ENCODE data around the gene C20orf96. TPM values are rescaled to one million over a fixed set of nuclear protein-coding genes. Genes with fewer than 3 reads are reported as not detected.
A peak's percentile ranks its signal among the peaks of the same experiment; 100 is the strongest.

The C20orf96 gene
- total RNA-seq, 1 donor from 2014 or later, result 1.7 TPM

- DNase-seq (ENCODE audit: low read depth in 2 of 2), result no peak
Observed at GRCh38 chr20:312067-312466, 21.5 kb upstream of the C20orf96 start.

GRCh38 chr20:311609-312008 is 21.1 kb upstream of the C20orf96 start:
- no peak for DNase-seq (ENCODE audit: low read depth in 2 of 2)

GRCh38 chr20:310645-311044 is 20.1 kb upstream of the C20orf96 start:
- no peak for DNase-seq (ENCODE audit: low read depth in 2 of 2)

DNA sequence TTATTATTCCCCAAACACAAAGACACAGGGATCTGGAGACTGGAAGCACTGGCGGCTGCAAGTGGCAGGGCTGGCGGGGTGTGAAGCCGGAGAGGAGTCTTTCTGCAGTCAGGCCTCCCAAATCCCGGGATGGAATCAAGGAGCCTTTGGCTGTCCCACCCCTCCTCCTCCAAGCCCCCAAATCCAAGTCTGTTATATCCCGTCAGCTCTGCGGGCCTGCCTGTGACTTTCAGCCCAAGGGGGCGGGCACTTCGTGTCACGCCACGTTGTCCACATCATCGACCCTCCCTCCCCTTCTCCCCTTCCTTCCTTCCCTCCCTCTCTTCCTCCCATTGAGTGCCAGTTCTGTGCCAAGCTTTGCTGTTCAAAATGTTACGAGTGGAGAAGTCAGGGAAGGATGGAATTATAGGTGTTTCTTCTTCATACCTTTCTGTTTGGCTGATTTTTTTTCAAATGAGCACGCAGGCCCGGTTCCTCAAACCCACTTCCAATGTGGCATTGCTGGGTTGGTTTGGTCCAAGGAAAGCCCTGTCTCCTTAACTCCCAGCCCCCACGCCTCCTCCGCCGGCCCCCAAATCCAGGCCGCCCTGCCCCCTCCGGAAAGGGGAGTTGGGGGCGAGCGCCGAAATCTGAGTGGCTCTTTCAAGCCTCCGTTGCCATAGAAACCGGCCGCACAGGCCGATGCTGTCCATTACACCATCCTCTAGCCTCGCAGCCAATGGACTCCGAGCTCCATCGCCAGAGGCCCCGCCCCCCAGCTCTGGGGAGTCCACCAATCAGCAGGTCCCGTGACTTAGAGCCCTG is 19.5 kb upstream of the C20orf96 start:
- peak; percentile 93 to 99 for DNase-seq (ENCODE audit: low read depth in 2 of 2)

- peak in 1 of 2 donors; percentile 33 for DNase-seq (ENCODE audit: low read depth in 2 of 2)
Observed at GRCh38 chr20:309306-309840, 18.8 kb upstream of the C20orf96 start.

DNA sequence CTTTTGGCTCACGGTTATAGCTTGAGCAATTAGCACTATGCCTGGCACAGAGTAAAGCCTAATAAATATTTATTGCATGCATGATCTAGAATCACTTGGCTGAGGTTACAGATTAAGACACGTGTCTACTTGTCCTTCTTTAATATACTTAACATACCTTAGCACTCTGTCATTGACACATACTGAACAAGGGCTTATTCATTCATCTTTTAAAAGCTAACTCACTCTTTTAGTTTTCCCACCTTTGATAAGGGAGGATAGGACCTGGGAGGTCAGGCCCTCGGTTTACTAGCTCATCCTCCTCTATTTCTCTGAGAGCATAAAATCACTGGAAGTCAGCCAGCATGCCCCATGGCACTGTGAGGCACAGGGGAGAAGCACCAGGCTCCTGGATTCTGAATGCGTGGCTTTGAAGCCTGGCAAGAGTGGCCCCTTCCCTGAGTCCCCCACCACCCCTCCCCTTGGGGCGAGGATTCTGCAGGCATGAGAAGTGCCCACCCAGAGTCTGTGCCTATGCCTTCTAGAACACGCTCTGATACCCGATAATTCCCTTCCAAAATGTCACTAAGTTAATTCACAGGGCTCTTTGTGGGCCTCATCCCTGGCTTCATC is 18.0 kb upstream of the C20orf96 start:
- DNase-seq (ENCODE audit: low read depth in 2 of 2), result no peak

DNA sequence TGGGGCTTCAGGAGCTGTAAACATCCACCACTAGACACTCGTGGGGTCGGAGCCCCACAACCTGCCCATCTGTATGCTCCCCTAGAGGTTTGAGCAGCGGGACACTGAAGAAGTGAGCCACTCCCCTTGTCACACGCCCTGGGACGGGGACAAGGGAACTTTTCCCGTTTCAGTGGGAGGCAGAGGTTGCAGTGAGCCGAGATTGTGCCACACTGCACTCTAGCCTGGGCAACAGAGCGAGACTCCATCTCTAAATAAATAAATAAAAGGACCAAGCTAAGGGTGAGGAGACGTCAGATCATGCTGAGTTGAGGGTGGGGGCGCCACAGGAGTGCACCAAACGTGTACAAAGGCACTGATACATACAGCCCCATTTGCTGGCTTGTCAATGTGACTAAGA is 15.2 kb upstream of the C20orf96 start:
- no peak for DNase-seq (ENCODE audit: low read depth in 2 of 2)

GRCh38 chr20:301886-302848 is 11.6 kb upstream of the C20orf96 start:
- no peak for DNase-seq (ENCODE audit: low read depth in 2 of 2)

GRCh38 chr20:300345-300990 is 9.9 kb upstream of the C20orf96 start:
- DNase-seq (ENCODE audit: low read depth in 2 of 2), result no peak

- no peak for DNase-seq (ENCODE audit: low read depth in 2 of 2)
Observed at GRCh38 chr20:298776-299391, 8.3 kb upstream of the C20orf96 start.

DNA sequence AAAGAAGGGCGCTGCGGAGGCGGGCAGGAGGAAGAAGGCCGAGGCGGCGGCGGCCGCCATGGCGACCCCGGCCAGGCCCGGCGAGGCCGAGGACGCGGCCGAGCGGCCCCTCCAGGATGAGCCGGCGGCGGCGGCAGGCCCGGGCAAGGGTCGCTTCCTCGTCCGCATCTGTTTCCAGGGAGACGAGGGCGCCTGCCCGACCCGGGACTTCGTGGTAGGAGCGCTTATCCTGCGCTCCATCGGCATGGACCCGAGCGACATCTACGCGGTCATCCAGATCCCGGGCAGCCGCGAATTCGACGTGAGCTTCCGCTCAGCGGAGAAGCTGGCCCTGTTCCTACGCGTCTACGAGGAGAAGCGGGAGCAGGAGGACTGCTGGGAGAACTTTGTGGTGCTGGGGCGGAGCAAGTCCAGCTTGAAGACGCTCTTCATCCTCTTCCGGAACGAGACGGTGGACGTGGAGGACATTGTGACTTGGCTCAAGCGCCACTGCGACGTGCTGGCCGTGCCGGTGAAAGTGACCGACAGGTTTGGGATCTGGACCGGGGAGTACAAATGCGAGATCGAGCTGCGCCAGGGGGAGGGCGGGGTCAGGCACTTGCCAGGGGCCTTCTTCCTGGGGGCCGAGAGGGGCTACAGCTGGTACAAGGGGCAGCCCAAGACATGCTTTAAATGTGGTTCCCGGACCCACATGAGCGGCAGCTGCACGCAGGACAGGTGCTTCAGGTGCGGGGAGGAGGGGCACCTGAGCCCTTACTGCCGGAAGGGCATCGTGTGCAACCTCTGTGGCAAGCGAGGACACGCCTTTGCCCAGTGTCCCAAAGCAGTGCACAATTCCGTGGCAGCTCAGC is 7.6 kb upstream of the C20orf96 start:
- peak in 1 of 2 donors; percentile 69 for DNase-seq (ENCODE audit: low read depth in 2 of 2)

GRCh38 chr20:297098-297924 is 6.8 kb upstream of the C20orf96 start, which contains the start of gene ZCCHC3:
Gene ZCCHC3 (plus strand): TSS chr20:297570. CDS start chr20:297587, 17 bp downstream.
- DNase-seq (ENCODE audit: low read depth in 2 of 2), result peak; percentile 71 to 90

DNA sequence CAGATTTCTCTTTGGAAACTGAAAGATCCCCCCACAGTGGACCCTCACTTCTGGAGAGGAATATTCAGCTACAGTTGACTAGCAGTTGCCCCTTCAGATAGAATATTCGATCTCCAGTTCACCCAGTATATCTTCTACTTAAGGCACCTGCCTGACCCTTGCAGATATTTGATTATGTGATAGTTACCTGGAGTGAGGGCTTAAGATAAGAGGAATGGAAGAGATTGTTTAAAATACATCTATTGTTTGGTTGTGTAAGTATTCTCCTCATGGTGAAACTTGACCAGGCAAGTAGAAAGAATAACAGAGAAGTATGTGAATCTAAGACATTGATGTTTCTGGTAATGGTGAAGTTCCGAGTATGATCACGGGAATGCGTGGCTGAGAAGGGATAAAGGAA is 5.3 kb upstream of the C20orf96 start:
- no peak for DNase-seq (ENCODE audit: low read depth in 2 of 2)

GRCh38 chr20:294602-295001 is 4.1 kb upstream of the C20orf96 start:
- no peak for DNase-seq (ENCODE audit: low read depth in 2 of 2)

GRCh38 chr20:289693-290083 is 862 bp downstream of the C20orf96 start:
- DNase-seq (ENCODE audit: low read depth in 2 of 2), result peak in 1 of 2 donors; percentile 21

- DNase-seq (ENCODE audit: low read depth in 2 of 2), result peak in 1 of 2 donors; percentile 19
Observed at GRCh38 chr20:288956-289692, 1.4 kb downstream of the C20orf96 start.

DNA sequence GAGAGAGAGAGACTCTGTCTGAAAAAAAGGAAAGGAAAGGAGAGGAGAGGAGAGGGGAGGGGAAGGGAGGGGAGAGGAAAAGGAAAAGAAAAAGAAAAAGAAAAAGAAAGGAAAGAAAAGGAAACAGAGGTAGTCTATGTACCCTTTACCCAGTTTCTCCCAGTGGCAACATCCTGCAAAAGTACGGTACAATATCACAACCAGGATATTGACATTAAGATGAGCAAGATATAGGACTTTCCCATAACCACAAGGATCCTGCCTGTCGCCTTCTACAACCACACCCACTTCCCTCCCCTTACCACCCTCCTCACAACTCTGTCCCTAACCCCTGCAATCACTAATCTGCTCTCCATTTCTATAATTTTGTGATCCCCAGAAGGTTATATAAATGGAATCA is 4.0 kb downstream of the C20orf96 start:
- no peak for DNase-seq (ENCODE audit: low read depth in 2 of 2)

GRCh38 chr20:284172-284571 is 6.4 kb downstream of the C20orf96 start:
- DNase-seq (ENCODE audit: low read depth in 2 of 2), result no peak

All from dermis microvascular lymphatic vessel endothelial cell (primary cell).